ENCODE data around the gene LTN1. TPM values are rescaled to one million over a fixed set of nuclear protein-coding genes. Genes with fewer than 3 reads are reported as not detected.

Gene LTN1
- total and polyA plus RNA-seq, 2 donors from 2014 or later: 3.6 to 25.0 TPM

- no peak for TF ChIP-seq CTCF (IDR thresholded peaks at IDR 0.05; ENCODE audit: borderline replicate concordance, extremely low read depth, insufficient read depth)
- Histone ChIP-seq H3K4me1 (ENCODE audit: control insufficient read depth in 2 of 3, insufficient read depth in 2 of 3, low read depth in 1 of 3, low read length in 3 of 3) (peaks cover 0 to 4% (median 0%) of the 10 kb centered on the region in 3 donors), H3K27ac (ENCODE audit: low read depth in 2 of 2, low read length in 2 of 2) (no peak overlapping the region), H3K9me3 (ENCODE audit: control insufficient read depth in 2 of 3, insufficient read depth in 1 of 3, low read length in 3 of 3) (no peaks in the 10 kb centered on the region), H3K27me3 (ENCODE audit: control insufficient read depth, insufficient read depth, low read length) (no peaks in the 10 kb centered on the region), H3K36me3 (ENCODE audit: control insufficient read depth in 2 of 3, insufficient read depth in 3 of 3, low read length in 3 of 3) (peaks cover 0 to 5% (median 3%) of the 10 kb centered on the region in 3 donors), H3K9ac (ENCODE audit: low read length in 3 of 3) (no peak overlapping the region), H3K4me3 (ENCODE audit: low read length in 3 of 3) (peak overlapping the region in 2 of 3 donors; percentile 91 to 97)
- FAIRE-seq (no peak), DNase-seq (no peak)
- intact Hi-C loops (cut with DNase I): no loop called here
Measured at GRCh38 chr21:28885853-28886177, 106.9 kb downstream of the LTN1 start.

GRCh38 chr21:28884976-28885852, 107.5 kb downstream of the LTN1 start:
- Histone ChIP-seq H3K4me1 (ENCODE audit: control insufficient read depth in 2 of 3, insufficient read depth in 2 of 3, low read depth in 1 of 3, low read length in 3 of 3) (peaks cover 0 to 4% (median 0%) of the 10 kb centered on the region in 3 donors), H3K4me3 (ENCODE audit: low read length in 3 of 3) (peak overlapping the region; percentile 91 to 97 (median 93)), H3K27me3 (ENCODE audit: control insufficient read depth, insufficient read depth, low read length) (no peaks in the 10 kb centered on the region), H3K27ac (ENCODE audit: low read depth in 2 of 2, low read length in 2 of 2) (peak overlapping the region; percentile 98 to 99), H3K36me3 (ENCODE audit: control insufficient read depth in 2 of 3, insufficient read depth in 3 of 3, low read length in 3 of 3) (peaks cover 0 to 5% (median 3%) of the 10 kb centered on the region in 3 donors), H3K9ac (ENCODE audit: low read length in 3 of 3) (peak overlapping the region; percentile 75 to 89 (median 89)), H3K9me3 (ENCODE audit: control insufficient read depth in 2 of 3, insufficient read depth in 1 of 3, low read length in 3 of 3) (no peaks in the 10 kb centered on the region)
- intact Hi-C loops (cut with DNase I): no loop called here
- DNase-seq: peak; percentile 88 to 97 (median 94)
- no peak for FAIRE-seq
- TF ChIP-seq CTCF (IDR thresholded peaks at IDR 0.05; ENCODE audit: borderline replicate concordance, extremely low read depth, insufficient read depth): no peak

GRCh38 chr21:28884481-28884880, 108.2 kb downstream of the LTN1 start:
- Histone ChIP-seq H3K27ac (ENCODE audit: low read depth in 2 of 2, low read length in 2 of 2) (peak overlapping the region; percentile 98 to 99), H3K4me3 (ENCODE audit: low read length in 3 of 3) (peak overlapping the region; percentile 91 to 97 (median 93)), H3K9ac (ENCODE audit: low read length in 3 of 3) (peak overlapping the region; percentile 75 to 89 (median 89)), H3K36me3 (ENCODE audit: control insufficient read depth in 2 of 3, insufficient read depth in 3 of 3, low read length in 3 of 3) (peaks cover 0 to 8% (median 3%) of the 10 kb centered on the region in 3 donors), H3K4me1 (ENCODE audit: control insufficient read depth in 2 of 3, insufficient read depth in 2 of 3, low read depth in 1 of 3, low read length in 3 of 3) (peaks cover 0 to 4% (median 0%) of the 10 kb centered on the region in 3 donors), H3K9me3 (ENCODE audit: control insufficient read depth in 2 of 3, insufficient read depth in 1 of 3, low read length in 3 of 3) (no peaks in the 10 kb centered on the region), H3K27me3 (ENCODE audit: control insufficient read depth, insufficient read depth, low read length) (no peaks in the 10 kb centered on the region)
- no peak for FAIRE-seq
- intact Hi-C loops (cut with DNase I): no loop called here
- DNase-seq: peak in 1 of 5 donors; percentile 35
- TF ChIP-seq CTCF (IDR thresholded peaks at IDR 0.05; ENCODE audit: borderline replicate concordance, extremely low read depth, insufficient read depth): no peak

Data from kidney (tissue), 14 donors.